ENCODE results near the gene TNNT3. TPM values are rescaled to one million over a fixed set of nuclear protein-coding genes. Genes with fewer than 3 reads are reported as not detected.

The TNNT3 gene
- total RNA-seq, 3 donors from 2014 or later, result 3.5 to 8.2 (median 3.6) TPM

DNA sequence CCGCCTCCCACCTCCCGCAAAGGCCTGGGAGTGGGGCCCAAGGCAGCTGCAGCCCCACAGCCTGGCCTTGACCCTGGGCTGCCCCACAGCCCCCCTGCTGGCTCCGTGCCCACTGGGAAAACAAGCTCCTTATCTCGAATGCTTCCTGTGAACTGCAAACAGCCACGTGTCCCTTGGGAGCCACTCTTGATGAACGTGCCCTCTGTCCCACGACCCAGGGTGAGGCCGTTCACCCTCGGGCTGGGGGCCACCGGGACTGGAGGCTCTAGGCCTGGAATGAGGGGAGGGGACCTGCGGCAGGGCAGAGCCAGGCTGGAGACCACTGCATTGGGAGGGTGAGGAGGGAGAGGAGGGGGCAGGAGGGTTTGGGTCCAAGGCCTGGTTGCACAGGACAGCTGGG, 68.7 kb downstream of the TNNT3 start:
- no peaks in the 10 kb centered on the region for H3K27me3 ChIP-seq
- no peaks in the 10 kb centered on the region for H3K36me3 ChIP-seq
- H3K4me1 ChIP-seq, result no peaks in the 10 kb centered on the region
- no peak for DNase-seq (ENCODE audit: low spot score in 2 of 2)
- H3K9me3 ChIP-seq, result no peaks in the 10 kb centered on the region
- no peak overlapping the region for H3K27ac ChIP-seq
- H3K4me3 ChIP-seq, result no peak overlapping the region
- TF ChIP-seq POLR2A (IDR thresholded peaks at IDR 0.05), result no peak
- intact Hi-C loops (cut with DNase I; ENCODE audit: low total_unique reads), result no loop called here

Other genes with a start within 250 kb of the TNNT3 start
- gene KRTAP5-6, start 222.5 kb upstream of the TNNT3 start, total RNA-seq, result not detected
- 10 to 100 TPM in 1 of 3 donors, 1 to 10 TPM in 1, under 1 TPM in 1; 0.33 to 14.0 (median 1.4) TPM for gene IFITM10, start 169.1 kb upstream of the TNNT3 start, total RNA-seq
- 100 to 1,000 TPM; 244 to 694 (median 667) TPM for gene CTSD, start 155.8 kb upstream of the TNNT3 start, total RNA-seq
- 10 to 100 TPM in 2 of 3 donors, not detected in 1; 10.7 to 12.1 TPM for gene SYT8, start 84.7 kb upstream of the TNNT3 start, total RNA-seq
- gene TNNI2, start 80.7 kb upstream of the TNNT3 start, total RNA-seq, result 1 to 10 TPM in 2 of 3 donors, not detected in 1; 1.6 to 5.6 TPM
- gene LSP1, start 66.6 kb upstream of the TNNT3 start, total RNA-seq, result 10 to 100 TPM; 21.4 to 36.0 (median 23.6) TPM
- not detected for gene PRR33, start 27.8 kb upstream of the TNNT3 start, total RNA-seq
- gene MRPL23, start 27.6 kb downstream of the TNNT3 start, total RNA-seq, result 100 to 1,000 TPM; 109 to 171 (median 112) TPM
- 100 to 1,000 TPM in 1 of 3 donors, 10 to 100 TPM in 2; 37.0 to 209 (median 39.8) TPM for gene H19, start 78.1 kb downstream of the TNNT3 start, total RNA-seq
- 10 to 100 TPM; 13.6 to 65.7 (median 65.2) TPM for gene IGF2, start 219.7 kb downstream of the TNNT3 start, total RNA-seq
- not detected for gene INS, start 241.5 kb downstream of the TNNT3 start, total RNA-seq